ENCODE data around the gene ROR1.

DNA sequence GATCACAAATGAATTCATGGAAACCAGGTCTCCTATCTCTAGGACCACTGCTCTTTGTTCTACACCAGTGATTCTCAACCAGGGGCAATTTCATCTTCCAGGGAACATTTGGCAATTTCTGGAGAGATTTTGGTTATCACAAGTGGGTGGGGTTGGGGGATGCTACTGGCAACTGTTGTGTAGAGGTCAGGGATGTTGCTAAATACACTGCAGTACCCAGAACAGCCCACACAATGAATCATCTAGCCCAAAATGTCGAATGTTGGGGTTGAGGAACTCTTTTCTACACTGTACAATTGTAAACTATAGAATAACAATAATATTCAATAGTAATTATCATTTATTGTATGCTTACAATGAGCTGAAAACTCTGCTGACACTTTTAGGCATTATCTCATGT is 373.9 kb downstream of the ROR1 start:
- TF ChIP-seq SNAI2 (CRISPR knock-in tag; IDR thresholded peaks at IDR 0.05) (no peak), BACH2 (CRISPR knock-in tag; IDR thresholded peaks at IDR 0.05; ENCODE audit: borderline replicate concordance) (no peak), ZFP3 (CRISPR knock-in tag; IDR thresholded peaks at IDR 0.05) (no peak), ZNF565 (CRISPR knock-in tag; conservative IDR thresholded peaks at IDR 0.05; ENCODE audit: low read depth) (no peak), ZFP30 (CRISPR knock-in tag; IDR thresholded peaks at IDR 0.05) (no peak), RARB (CRISPR knock-in tag; IDR thresholded peaks at IDR 0.05) (no peak)
- TF ChIP-seq, protein P1, sequence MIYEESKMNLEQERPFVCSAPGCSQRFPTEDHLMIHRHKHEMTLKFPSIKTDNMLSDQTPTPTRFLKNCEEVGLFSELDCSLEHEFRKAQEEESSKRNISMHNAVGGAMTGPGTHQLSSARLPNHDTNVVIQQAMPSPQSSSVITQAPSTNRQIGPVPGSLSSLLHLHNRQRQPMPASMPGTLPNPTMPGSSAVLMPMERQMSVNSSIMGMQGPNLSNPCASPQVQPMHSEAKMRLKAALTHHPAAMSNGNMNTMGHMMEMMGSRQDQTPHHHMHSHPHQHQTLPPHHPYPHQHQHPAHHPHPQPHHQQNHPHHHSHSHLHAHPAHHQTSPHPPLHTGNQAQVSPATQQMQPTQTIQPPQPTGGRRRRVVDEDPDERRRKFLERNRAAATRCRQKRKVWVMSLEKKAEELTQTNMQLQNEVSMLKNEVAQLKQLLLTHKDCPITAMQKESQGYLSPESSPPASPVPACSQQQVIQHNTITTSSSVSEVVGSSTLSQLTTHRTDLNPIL (CRISPR knock-in tag; IDR thresholded peaks at IDR 0.05; ENCODE audit: low read depth), result no peak

All from SK-N-SH treated with all-trans-retinoic acid at 6 μM for 48 hours (cell line).